Measurements from ENCODE around the gene TCF20. TPM values are rescaled to one million over a fixed set of nuclear protein-coding genes. Genes with fewer than 3 reads are reported as not detected.

Gene TCF20
- total RNA-seq, 2 experiments from 2014 or later = 73.2 to 77.3 TPM

GRCh38 chr22:42296883-42297282 lies 26.4 kb upstream of the TCF20 start:
- no peak overlapping the region for H3K4me3 Mint-ChIP-seq
- DNase-seq = no peak
- H3K27ac Mint-ChIP-seq = no peak overlapping the region
- no peaks in the 10 kb centered on the region for H3K27me3 Mint-ChIP-seq
- peaks cover 40% of the 10 kb centered on the region for H3K4me1 Mint-ChIP-seq
- no peaks in the 10 kb centered on the region for H3K36me3 Mint-ChIP-seq (ENCODE audit: low read depth)
- POLR2A ChIA-PET = interaction anchor here (1.7 kb wide), 1 partner anchor 16 kb away, joined by 4 read pairs; no protein-coding TSS in a partner anchor
- H3K9me3 Mint-ChIP-seq = no peaks in the 10 kb centered on the region
- CTCF ChIA-PET = no interaction called here

- no peak overlapping the region for H3K4me3 Mint-ChIP-seq
- no peaks in the 10 kb centered on the region for H3K36me3 Mint-ChIP-seq (ENCODE audit: low read depth)
- no peaks in the 10 kb centered on the region for H3K27me3 Mint-ChIP-seq
- ChIA-PET CTCF (no interaction called here), POLR2A (interaction anchor here (1.1 kb wide), 1 partner anchor 30 kb away, joined by 3 read pairs; no protein-coding TSS in a partner anchor)
- no peaks in the 10 kb centered on the region for H3K9me3 Mint-ChIP-seq
- DNase-seq = no peak
- H3K4me1 Mint-ChIP-seq = peaks cover 40% of the 10 kb centered on the region
- H3K27ac Mint-ChIP-seq = no peak overlapping the region
These were observed 26.0 kb upstream of the TCF20 start for GRCh38 chr22:42296381-42296853.

GRCh38 chr22:42294034-42294985 lies 23.9 kb upstream of the TCF20 start:
- peak; percentile 35 for DNase-seq
- Mint-ChIP-seq H3K36me3 (ENCODE audit: low read depth) (no peaks in the 10 kb centered on the region), H3K4me1 (peaks cover 20% of the 10 kb centered on the region), H3K4me3 (no peak overlapping the region), H3K27me3 (no peaks in the 10 kb centered on the region), H3K9me3 (no peaks in the 10 kb centered on the region), H3K27ac (no peak overlapping the region)
- ChIA-PET POLR2A (no interaction called here), CTCF (interaction anchor here (0.7 kb wide), 1 partner anchor 245 kb away, joined by 3 read pairs; no protein-coding TSS in a partner anchor)

GRCh38 chr22:42292732-42293520 lies 22.5 kb upstream of the TCF20 start:
- H3K27ac Mint-ChIP-seq = no peak overlapping the region
- peaks cover 11% of the 10 kb centered on the region for H3K4me1 Mint-ChIP-seq
- no peak overlapping the region for H3K4me3 Mint-ChIP-seq
- no peaks in the 10 kb centered on the region for H3K9me3 Mint-ChIP-seq
- ChIA-PET POLR2A (no interaction called here), CTCF (no interaction called here)
- DNase-seq = no peak
- H3K36me3 Mint-ChIP-seq (ENCODE audit: low read depth) = no peaks in the 10 kb centered on the region
- H3K27me3 Mint-ChIP-seq = no peaks in the 10 kb centered on the region

- no peaks in the 10 kb centered on the region for H3K36me3 Mint-ChIP-seq (ENCODE audit: low read depth)
- H3K9me3 Mint-ChIP-seq = no peaks in the 10 kb centered on the region
- POLR2A ChIA-PET = no interaction called here
- CTCF ChIA-PET = no interaction called here
- peaks cover 22% of the 10 kb centered on the region for H3K4me1 Mint-ChIP-seq
- DNase-seq = no peak
- no peak overlapping the region for H3K27ac Mint-ChIP-seq
- H3K27me3 Mint-ChIP-seq = no peaks in the 10 kb centered on the region
- H3K4me3 Mint-ChIP-seq = no peak overlapping the region
These were observed 20.8 kb upstream of the TCF20 start for GRCh38 chr22:42291287-42291686.

GRCh38 chr22:42289671-42290541 lies 19.5 kb upstream of the TCF20 start:
- no peaks in the 10 kb centered on the region for H3K36me3 Mint-ChIP-seq (ENCODE audit: low read depth)
- no peak overlapping the region for H3K4me3 Mint-ChIP-seq
- H3K4me1 Mint-ChIP-seq = peaks cover 35% of the 10 kb centered on the region
- DNase-seq = no peak
- no peak overlapping the region for H3K27ac Mint-ChIP-seq
- H3K9me3 Mint-ChIP-seq = no peaks in the 10 kb centered on the region
- ChIA-PET CTCF (interaction anchor here (0.6 kb wide), 1 partner anchor 591 kb away, joined by 4 read pairs; no protein-coding TSS in a partner anchor), POLR2A (no interaction called here)
- H3K27me3 Mint-ChIP-seq = no peaks in the 10 kb centered on the region

GRCh38 chr22:42288791-42289190 lies 18.3 kb upstream of the TCF20 start:
- Mint-ChIP-seq H3K27ac (no peak overlapping the region), H3K4me3 (no peak overlapping the region), H3K27me3 (peaks cover 4% of the 10 kb centered on the region), H3K4me1 (peaks cover 30% of the 10 kb centered on the region), H3K36me3 (ENCODE audit: low read depth) (no peaks in the 10 kb centered on the region), H3K9me3 (no peaks in the 10 kb centered on the region)
- no peak for DNase-seq
- ChIA-PET CTCF (no interaction called here), POLR2A (no interaction called here)

GRCh38 chr22:42287174-42287890 lies 16.9 kb upstream of the TCF20 start:
- Mint-ChIP-seq H3K4me1 (peaks cover 33% of the 10 kb centered on the region), H3K9me3 (no peaks in the 10 kb centered on the region), H3K27ac (no peak overlapping the region), H3K27me3 (peaks cover 11% of the 10 kb centered on the region), H3K4me3 (no peak overlapping the region), H3K36me3 (ENCODE audit: low read depth) (no peaks in the 10 kb centered on the region)
- POLR2A ChIA-PET = interaction anchor here (1.3 kb wide), 1 partner anchor 16 kb away, joined by 3 read pairs; no protein-coding TSS in a partner anchor
- CTCF ChIA-PET = interaction anchor here (0.9 to 1.2 kb wide), 2 partner anchors 14 to 151 kb away, joined by 4 read pairs; no protein-coding TSS in a partner anchor
- no peak for DNase-seq

GRCh38 chr22:42286205-42286604 lies 15.8 kb upstream of the TCF20 start:
- no peak overlapping the region for H3K4me3 Mint-ChIP-seq
- H3K4me1 Mint-ChIP-seq = peaks cover 33% of the 10 kb centered on the region
- peak; percentile 59 for DNase-seq
- H3K36me3 Mint-ChIP-seq (ENCODE audit: low read depth) = no peaks in the 10 kb centered on the region
- peaks cover 18% of the 10 kb centered on the region for H3K27me3 Mint-ChIP-seq
- peak overlapping the region; percentile 10 for H3K27ac Mint-ChIP-seq
- CTCF ChIA-PET = interaction anchor here (0.9 to 1.7 kb wide), 2 partner anchors 15 to 84 kb away, joined by 3 to 4 read pairs; no protein-coding TSS in a partner anchor
- no peaks in the 10 kb centered on the region for H3K9me3 Mint-ChIP-seq
- POLR2A ChIA-PET = interaction anchor here (0.9 kb wide), 1 partner anchor 17 kb away, joined by 3 read pairs; no protein-coding TSS in a partner anchor

GRCh38 chr22:42285604-42286003 lies 15.2 kb upstream of the TCF20 start:
- ChIA-PET CTCF (interaction anchor here (1.7 kb wide), 1 partner anchor 83 kb away, joined by 3 read pairs; no protein-coding TSS in a partner anchor), POLR2A (interaction anchor here (0.8 to 0.9 kb wide), 2 partner anchors 17 to 83 kb away, joined by 3 read pairs; no protein-coding TSS in a partner anchor)
- peaks cover 33% of the 10 kb centered on the region for H3K4me1 Mint-ChIP-seq
- no peaks in the 10 kb centered on the region for H3K9me3 Mint-ChIP-seq
- DNase-seq = no peak
- no peaks in the 10 kb centered on the region for H3K36me3 Mint-ChIP-seq (ENCODE audit: low read depth)
- H3K4me3 Mint-ChIP-seq = no peak overlapping the region
- peak overlapping the region; percentile 52 for H3K27ac Mint-ChIP-seq
- peaks cover 18% of the 10 kb centered on the region for H3K27me3 Mint-ChIP-seq

GRCh38 chr22:42284643-42285181 lies 14.3 kb upstream of the TCF20 start:
- peaks cover 33% of the 10 kb centered on the region for H3K4me1 Mint-ChIP-seq
- ChIA-PET POLR2A (interaction anchor here (0.8 to 1.1 kb wide), 2 partner anchors 68 to 82 kb away, joined by 3 read pairs; no protein-coding TSS in a partner anchor), CTCF (interaction anchor here (1.7 kb wide), 1 partner anchor 82 kb away, joined by 3 read pairs; no protein-coding TSS in a partner anchor)
- peaks cover 18% of the 10 kb centered on the region for H3K27me3 Mint-ChIP-seq
- H3K36me3 Mint-ChIP-seq (ENCODE audit: low read depth) = no peaks in the 10 kb centered on the region
- DNase-seq = no peak
- no peaks in the 10 kb centered on the region for H3K9me3 Mint-ChIP-seq
- H3K4me3 Mint-ChIP-seq = no peak overlapping the region
- H3K27ac Mint-ChIP-seq = no peak overlapping the region
